Mesendoderm (in vitro differentiated cells): Measurements from ENCODE around the gene ASTN2.
A peak's percentile ranks its signal among the peaks of the same experiment; 100 is the strongest.

Experiments
- DNase-seq: peaks from one replicate; pipeline ENCODE4 v3.0.0; 2013
- H2AK5ac ChIP-seq: 2 replicates; pipeline ENCODE4 v1.6.1; 2013; ENCODE audit warnings: low read length, inconsistent platforms
- H2BK120ac ChIP-seq: 2 replicates; pipeline ENCODE4 v1.6.1; 2013; ENCODE audit warnings: low read depth, mild to moderate bottlenecking, low read length, moderate library complexity, mixed read lengths
- H2BK15ac ChIP-seq: replicated peaks from 2 replicates; pipeline ENCODE4 v1.6.1; 2013; ENCODE audit warnings: low read depth, mild to moderate bottlenecking, moderate library complexity
- H2BK5ac ChIP-seq: 2 replicates; pipeline ENCODE4 v1.6.1; 2013; ENCODE audit warnings: low read length, inconsistent platforms
- H3K18ac ChIP-seq: 2 replicates; pipeline ENCODE4 v1.6.1; 2013; ENCODE audit warnings: mild to moderate bottlenecking, low read length, mixed read lengths
- H3K23ac ChIP-seq: one replicate; pipeline ENCODE4 v1.6.1; 2013; ENCODE audit warnings: low read length
- H3K27ac ChIP-seq: 2 replicates; pipeline ENCODE4 v1.5.1; 2013; ENCODE audit warnings: low read depth, mild to moderate bottlenecking, inconsistent platforms, low read length, moderate library complexity
- H3K27me3 ChIP-seq: 2 replicates; pipeline ENCODE4 v1.6.1; 2013; ENCODE audit warnings: low read length, control low read depth, mild to moderate bottlenecking, inconsistent platforms; ENCODE audit not compliant: insufficient read depth, poor library complexity
- H3K36me3 ChIP-seq: 2 replicates; pipeline ENCODE4 v1.6.1; 2013; ENCODE audit warnings: low read length, inconsistent platforms; ENCODE audit not compliant: control insufficient read depth, insufficient read depth
- H3K4ac ChIP-seq: one replicate; pipeline ENCODE4 v1.6.1; 2013; ENCODE audit warnings: low read depth, mild to moderate bottlenecking, low read length, moderate library complexity
- H3K4me1 ChIP-seq: 2 replicates; pipeline ENCODE4 v1.6.1; 2013; ENCODE audit warnings: low read depth, low read length, inconsistent platforms; ENCODE audit not compliant: control insufficient read depth
- H3K4me2 ChIP-seq: 2 replicates; pipeline ENCODE4 v1.6.1; 2013; ENCODE audit warnings: low read length
- H3K4me3 ChIP-seq: 2 replicates; pipeline ENCODE4 v1.5.1; 2013; ENCODE audit warnings: mild to moderate bottlenecking, low read length
- H3K56ac ChIP-seq: one replicate; pipeline ENCODE4 v1.6.1; 2013; ENCODE audit warnings: low read length
- H3K79me1 ChIP-seq: 2 replicates; pipeline ENCODE4 v1.6.1; 2013; ENCODE audit warnings: low read length, inconsistent platforms
- H3K79me2 ChIP-seq: 2 replicates; pipeline ENCODE4 v1.6.1; 2013; ENCODE audit warnings: mild to moderate bottlenecking, low read length; ENCODE audit not compliant: control insufficient read depth, insufficient read depth
- H3K9ac ChIP-seq: 2 replicates; pipeline ENCODE4 v1.6.1; 2013; ENCODE audit warnings: low read length, inconsistent platforms
- H4K5ac ChIP-seq: one replicate; pipeline ENCODE4 v1.6.1; 2013; ENCODE audit warnings: low read length
- H4K8ac ChIP-seq: one replicate; pipeline ENCODE4 v1.6.1; 2013; ENCODE audit warnings: low read depth, mild to moderate bottlenecking, control low read depth, low read length, moderate library complexity
- whole genome bisulfite sequencing: extraction: QIAGEN DNeasy Blood & Tissue Kit; methylation state at CpG from one replicate; pipeline ENCODE4 v1.1.7; 2013; ENCODE audit warnings: low lambda C conversion rate, missing lambda C conversion rate; ENCODE audit not compliant: insufficient coverage; ENCODE audit errors: extremely low coverage; 5-methylcytosine and 5-hydroxymethylcytosine counted together

ASTN2 gene

GRCh38 chr9:117098331-117098730, 316.5 kb downstream of the ASTN2 start:
- Histone ChIP-seq H3K4me2 (no peak overlapping the region), H3K9ac (no peak overlapping the region), H3K4ac (peak overlapping the region; percentile 12), H2BK15ac (no peak overlapping the region), H4K5ac (no peak overlapping the region), H2BK5ac (no peak overlapping the region), H3K36me3 (no peaks in the 10 kb centered on the region), H3K18ac (no peak overlapping the region), H3K56ac (no peak overlapping the region), H3K27me3 (no peaks in the 10 kb centered on the region), H3K79me2 (no peaks in the 10 kb centered on the region), H3K23ac (no peak overlapping the region), H3K79me1 (no peaks in the 10 kb centered on the region), H2BK120ac (no peak overlapping the region), H4K8ac (no peak overlapping the region), H3K4me1 (peaks cover 6% of the 10 kb centered on the region), H2AK5ac (no peak overlapping the region), H3K4me3 (no peak overlapping the region), H3K27ac (no peak overlapping the region)
- DNase-seq, result no peak
- WGBS, result no CpG with 5 or more reads among the region's 3 CpGs

- H3K27me3 ChIP-seq, result no peaks in the 10 kb centered on the region
- no peak overlapping the region for H3K4me2 ChIP-seq
- H3K18ac ChIP-seq, result no peak overlapping the region
- H3K27ac ChIP-seq, result no peak overlapping the region
- no peak overlapping the region for H4K5ac ChIP-seq
- no peak overlapping the region for H4K8ac ChIP-seq
- no peak overlapping the region for H2BK120ac ChIP-seq
- no CpG with 5 or more reads among the region's 3 CpGs for WGBS
- H3K9ac ChIP-seq, result no peak overlapping the region
- H3K4ac ChIP-seq, result no peak overlapping the region
- no peaks in the 10 kb centered on the region for H3K36me3 ChIP-seq
- H3K23ac ChIP-seq, result no peak overlapping the region
- peaks cover 9% of the 10 kb centered on the region for H3K4me1 ChIP-seq
- H2BK15ac ChIP-seq, result no peak overlapping the region
- H3K79me1 ChIP-seq, result no peaks in the 10 kb centered on the region
- DNase-seq, result no peak
- no peak overlapping the region for H2AK5ac ChIP-seq
- no peaks in the 10 kb centered on the region for H3K79me2 ChIP-seq
- no peak overlapping the region for H2BK5ac ChIP-seq
- no peak overlapping the region for H3K4me3 ChIP-seq
- H3K56ac ChIP-seq, result no peak overlapping the region
Observed at GRCh38 chr9:117097761-117098160, 317.1 kb downstream of the ASTN2 start.

GRCh38 chr9:117096138-117096537, 318.7 kb downstream of the ASTN2 start:
- H3K4me3 ChIP-seq, result no peak overlapping the region
- no peak overlapping the region for H3K9ac ChIP-seq
- peak; percentile 56 for DNase-seq

GRCh38 chr9:117095081-117095480, 319.8 kb downstream of the ASTN2 start:
- Histone ChIP-seq H3K9ac (no peak overlapping the region), H3K4me3 (no peak overlapping the region), H3K79me1 (no peaks in the 10 kb centered on the region), H4K5ac (no peak overlapping the region), H3K23ac (peak overlapping the region; percentile 1), H3K79me2 (no peaks in the 10 kb centered on the region), H3K36me3 (no peaks in the 10 kb centered on the region), H3K56ac (no peak overlapping the region), H2BK5ac (no peak overlapping the region), H3K4me2 (no peak overlapping the region), H2BK120ac (peak overlapping the region; percentile 13), H3K27me3 (no peaks in the 10 kb centered on the region), H3K18ac (peak overlapping the region; percentile 18), H4K8ac (no peak overlapping the region), H2AK5ac (peak overlapping the region; percentile 38), H2BK15ac (peak overlapping the region; percentile 86), H3K27ac (no peak overlapping the region), H3K4ac (no peak overlapping the region), H3K4me1 (peaks cover 12% of the 10 kb centered on the region)
- no CpG with 5 or more reads among the region's 2 CpGs for WGBS
- DNase-seq, result no peak

More at GRCh38 chr9:117096138-117096537, 318.7 kb downstream of the ASTN2 start:
- Histone ChIP-seq H3K79me2 (no peaks in the 10 kb centered on the region), H3K18ac (peak overlapping the region; percentile 32), H2BK5ac (no peak overlapping the region), H3K4me2 (no peak overlapping the region), H2BK120ac (no peak overlapping the region), H3K56ac (no peak overlapping the region), H2AK5ac (no peak overlapping the region), H3K4ac (no peak overlapping the region), H3K4me1 (peaks cover 15% of the 10 kb centered on the region), H4K8ac (no peak overlapping the region), H3K36me3 (no peaks in the 10 kb centered on the region), H3K27ac (no peak overlapping the region), H3K27me3 (no peaks in the 10 kb centered on the region), H3K79me1 (no peaks in the 10 kb centered on the region), H4K5ac (no peak overlapping the region), H3K23ac (no peak overlapping the region), H2BK15ac (no peak overlapping the region)
- no CpG with 5 or more reads among the region's 1 CpG for WGBS

GRCh38 chr9:117093891-117094844, 320.7 kb downstream of the ASTN2 start:
- DNase-seq, result no peak
- no CpG with 5 or more reads among the region's 4 CpGs for WGBS
- Histone ChIP-seq H3K36me3 (no peaks in the 10 kb centered on the region), H3K23ac (no peak overlapping the region), H3K4me2 (no peak overlapping the region), H3K79me1 (no peaks in the 10 kb centered on the region), H4K5ac (peak overlapping the region; percentile 23), H3K18ac (peak overlapping the region; percentile 76), H2AK5ac (no peak overlapping the region), H3K9ac (no peak overlapping the region), H2BK120ac (no peak overlapping the region), H2BK15ac (peak overlapping the region; percentile 93), H3K27ac (no peak overlapping the region), H3K56ac (no peak overlapping the region), H2BK5ac (no peak overlapping the region), H3K4me3 (no peak overlapping the region), H3K79me2 (no peaks in the 10 kb centered on the region), H3K4ac (no peak overlapping the region), H3K4me1 (peaks cover 12% of the 10 kb centered on the region), H3K27me3 (no peaks in the 10 kb centered on the region), H4K8ac (no peak overlapping the region)
